Measurements from ENCODE around the gene ZNF460.
"Not testable (repeated sequence)": the region's sequence is repeated elsewhere in the genome, so short reads cannot be mapped to it uniquely, and the experiment has no call there.

ZNF460 gene

GRCh38 chr19:57280165-57280961 lies at the start of gene ZNF460:
TSS of gene ZNF460 (plus strand) at chr19:57280485. CDS start at chr19:57280807, 322 bp downstream.
- peak; percentile 98 for DNase-seq

- DNase-seq, result no peak
Observed at GRCh38 chr19:57231686-57232085, 48.6 kb upstream of the ZNF460 start.

- no peak for DNase-seq
Observed at GRCh38 chr19:57233207-57233606, 47.1 kb upstream of the ZNF460 start.

- no peak for DNase-seq
Observed at GRCh38 chr19:57239982-57240310, 40.3 kb upstream of the ZNF460 start.

- DNase-seq, result peak; percentile 96
Observed at GRCh38 chr19:57240311-57241090, 39.8 kb upstream of the ZNF460 start, which contains the start of gene ZNF805. TSS of gene ZNF805 (plus strand) at chr19:57240632. CDS start at chr19:57240892, 260 bp downstream.

GRCh38 chr19:57241176-57241575 lies 39.1 kb upstream of the ZNF460 start:
- DNase-seq, result no peak

GRCh38 chr19:57242821-57243220 lies 37.5 kb upstream of the ZNF460 start:
- DNase-seq, result no peak

- no peak for DNase-seq
Observed at GRCh38 chr19:57244513-57244912, 35.8 kb upstream of the ZNF460 start.

GRCh38 chr19:57245066-57245465 lies 35.2 kb upstream of the ZNF460 start:
- no peak for DNase-seq

- DNase-seq, result no peak
Observed at GRCh38 chr19:57245959-57246358, 34.3 kb upstream of the ZNF460 start.

- DNase-seq, result no peak
Observed at GRCh38 chr19:57248646-57249045, 31.6 kb upstream of the ZNF460 start.

- DNase-seq, result no peak
Observed at GRCh38 chr19:57249329-57249728, 31.0 kb upstream of the ZNF460 start.

GRCh38 chr19:57253767-57254166 lies 26.5 kb upstream of the ZNF460 start:
- DNase-seq, result not testable (repeated sequence)

- no peak for DNase-seq
Observed at GRCh38 chr19:57262044-57262443, 18.2 kb upstream of the ZNF460 start.

- no peak for DNase-seq
Observed at GRCh38 chr19:57263244-57263741, 17.0 kb upstream of the ZNF460 start.

GRCh38 chr19:57267291-57267690 lies 13.0 kb upstream of the ZNF460 start:
- DNase-seq, result no peak

GRCh38 chr19:57269515-57270250 lies 10.6 kb upstream of the ZNF460 start:
- peak; percentile 17 for DNase-seq

- no peak for DNase-seq
Observed at GRCh38 chr19:57271280-57271679, 9.0 kb upstream of the ZNF460 start.

- DNase-seq, result no peak
Observed at GRCh38 chr19:57273014-57273413, 7.3 kb upstream of the ZNF460 start.

- DNase-seq, result no peak
Observed at GRCh38 chr19:57276430-57276829, 3.9 kb upstream of the ZNF460 start.

- DNase-seq, result not testable (repeated sequence)
Observed at GRCh38 chr19:57278481-57278880, 1.8 kb upstream of the ZNF460 start.

GRCh38 chr19:57279418-57280164 lies 694 bp upstream of the ZNF460 start:
- DNase-seq, result peak; percentile 91

Data from activated CD4-positive, alpha-beta T cell treated with anti-CD3 and anti-CD28 coated beads, Interleukin-2, amount 50 U/mL, for 16 hours (primary cell).